HG02763 (cell line): Measurements from ENCODE around the gene SRSF8.
"Not testable (repeated sequence)": the region's sequence is repeated elsewhere in the genome, so short reads cannot be mapped to it uniquely, and the experiment has no call there.

Source experiments
- ATAC-seq: cut with Tn5 transposase; IDR thresholded peaks from one replicate; pipeline ENCODE4 v1.9.1; 2021; ENCODE audit warnings: mild to moderate bottlenecking, moderate library complexity; ENCODE audit not compliant: unreplicated experiment

SRSF8 gene

GRCh38 chr11:95093548-95093947 is 26.8 kb downstream of the SRSF8 start:
- no peak for ATAC-seq

GRCh38 chr11:95095858-95096587 is 29.3 kb downstream of the SRSF8 start:
- ATAC-seq: peak; percentile 77

GRCh38 chr11:95097209-95097608 is 30.5 kb downstream of the SRSF8 start:
- no peak for ATAC-seq

- no peak for ATAC-seq
Measured at GRCh38 chr11:95098826-95099225, 32.1 kb downstream of the SRSF8 start.

GRCh38 chr11:95100191-95100648 is 33.5 kb downstream of the SRSF8 start:
- no peak for ATAC-seq

- ATAC-seq: no peak
Measured at GRCh38 chr11:95100856-95101507, 34.3 kb downstream of the SRSF8 start.

- no peak for ATAC-seq
Measured at GRCh38 chr11:95101935-95102334, 35.2 kb downstream of the SRSF8 start.

- ATAC-seq: no peak
Measured at GRCh38 chr11:95102733-95103132, 36.0 kb downstream of the SRSF8 start.

GRCh38 chr11:95103701-95104100 is 37.0 kb downstream of the SRSF8 start:
- ATAC-seq: no peak

GRCh38 chr11:95104121-95104830 is 37.6 kb downstream of the SRSF8 start:
- no peak for ATAC-seq

GRCh38 chr11:95104856-95105255 is 38.1 kb downstream of the SRSF8 start:
- no peak for ATAC-seq

- no peak for ATAC-seq
Measured at GRCh38 chr11:95108159-95108611, 41.5 kb downstream of the SRSF8 start.

- ATAC-seq: no peak
Measured at GRCh38 chr11:95108671-95109551, 42.2 kb downstream of the SRSF8 start.

GRCh38 chr11:95111471-95111870 is 44.8 kb downstream of the SRSF8 start:
- not testable (repeated sequence) for ATAC-seq

GRCh38 chr11:95111923-95112540 is 45.3 kb downstream of the SRSF8 start:
- no peak for ATAC-seq

GRCh38 chr11:95115597-95115996 is 48.9 kb downstream of the SRSF8 start:
- ATAC-seq: no peak

- ATAC-seq: no peak
Measured at GRCh38 chr11:95119361-95120060, 52.8 kb downstream of the SRSF8 start.
